Ovary (tissue), 3 donors: Measurements from ENCODE around the gene RFX8.

Source experiments
- POLR2A ChIP-seq: fragments of 450-650 bp; IDR thresholded peaks from one replicate; pipeline ENCODE4 v1.6.1; 2017; ENCODE audit warnings: antibody characterized with exemption, mild to moderate bottlenecking, moderate library complexity
- TF ChIP-seq, protein P1 (sequence below), 3 donors: fragments of 450-650 bp in 2 of 3; fragments of 200-600 bp in 1 of 3; IDR thresholded peaks; one replicate each; pipeline versions ENCODE4 v1.5.1 to v1.8.0; 2016 to 2022; ENCODE audit warnings: antibody characterized with exemption in 3 of 3, mild to moderate bottlenecking in 1 of 3
- donor health status: DM: no; HTN: no; CAD: no.

DNA sequence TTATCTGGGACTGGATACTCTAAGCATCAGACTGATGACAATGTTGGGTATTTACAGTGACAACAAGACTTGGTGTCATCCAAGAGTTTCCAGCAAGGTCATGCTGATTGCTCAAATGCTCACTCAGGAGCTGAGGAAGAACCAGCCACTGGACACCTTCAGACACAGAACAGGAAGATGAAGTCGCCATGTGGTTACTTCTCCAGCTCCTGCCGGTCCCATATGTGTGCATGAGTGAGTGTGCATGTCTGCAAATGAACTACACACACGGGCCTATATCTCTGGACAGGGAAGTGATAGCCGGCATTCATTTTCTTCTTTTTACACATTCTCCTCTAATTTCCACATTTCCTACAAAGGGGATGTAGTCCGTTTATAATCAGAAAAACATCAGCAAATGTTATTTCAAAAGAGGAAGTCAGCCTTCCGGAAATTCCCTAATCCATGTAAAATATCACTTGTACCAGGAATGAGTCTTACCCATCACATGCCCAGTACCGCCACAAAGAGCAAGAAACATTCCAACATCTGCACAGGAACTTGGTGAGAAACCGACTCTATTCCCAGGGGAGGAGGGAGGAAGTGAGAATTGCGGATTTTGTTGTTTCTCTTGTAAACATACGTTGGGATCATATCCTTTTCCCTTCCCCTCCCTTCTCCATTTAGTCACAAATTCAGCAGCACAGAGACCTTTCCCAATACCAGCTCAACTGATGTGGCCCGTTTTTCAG, 10.8 kb downstream of the RFX8 start:
- TF ChIP-seq, protein P1, sequence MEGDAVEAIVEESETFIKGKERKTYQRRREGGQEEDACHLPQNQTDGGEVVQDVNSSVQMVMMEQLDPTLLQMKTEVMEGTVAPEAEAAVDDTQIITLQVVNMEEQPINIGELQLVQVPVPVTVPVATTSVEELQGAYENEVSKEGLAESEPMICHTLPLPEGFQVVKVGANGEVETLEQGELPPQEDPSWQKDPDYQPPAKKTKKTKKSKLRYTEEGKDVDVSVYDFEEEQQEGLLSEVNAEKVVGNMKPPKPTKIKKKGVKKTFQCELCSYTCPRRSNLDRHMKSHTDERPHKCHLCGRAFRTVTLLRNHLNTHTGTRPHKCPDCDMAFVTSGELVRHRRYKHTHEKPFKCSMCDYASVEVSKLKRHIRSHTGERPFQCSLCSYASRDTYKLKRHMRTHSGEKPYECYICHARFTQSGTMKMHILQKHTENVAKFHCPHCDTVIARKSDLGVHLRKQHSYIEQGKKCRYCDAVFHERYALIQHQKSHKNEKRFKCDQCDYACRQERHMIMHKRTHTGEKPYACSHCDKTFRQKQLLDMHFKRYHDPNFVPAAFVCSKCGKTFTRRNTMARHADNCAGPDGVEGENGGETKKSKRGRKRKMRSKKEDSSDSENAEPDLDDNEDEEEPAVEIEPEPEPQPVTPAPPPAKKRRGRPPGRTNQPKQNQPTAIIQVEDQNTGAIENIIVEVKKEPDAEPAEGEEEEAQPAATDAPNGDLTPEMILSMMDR (IDR thresholded peaks at IDR 0.05) = no peak
- TF ChIP-seq POLR2A = no peak
